Activated naive CD4-positive, alpha-beta T cell (primary cell): ENCODE data around the gene LRRC7.

ENCODE experiments used
- DNase-seq, 4 experiments: peaks; one replicate each; lab custom pipeline; 2025; lab: John Stamatoyannopoulos, UW

The LRRC7 gene

DNA sequence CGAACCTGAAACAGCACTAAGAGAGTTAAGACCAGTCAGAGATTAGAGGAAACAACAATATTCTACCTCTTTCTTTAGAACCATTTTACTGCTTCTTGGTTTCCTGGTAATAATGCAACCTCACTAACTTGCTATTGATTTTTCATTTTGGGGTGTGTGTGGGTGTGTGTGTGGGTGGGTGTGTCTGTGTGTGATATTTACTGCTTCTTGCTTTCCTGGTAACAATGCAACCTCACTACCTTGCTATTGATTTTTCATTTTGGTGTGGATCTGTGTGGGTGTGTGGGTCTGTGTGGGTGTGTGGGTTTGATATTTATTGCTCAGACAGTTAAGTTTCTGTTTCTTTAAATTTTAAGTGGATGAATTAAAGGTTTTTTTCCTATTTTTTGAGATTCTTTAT is 208.8 kb downstream of the LRRC7 start:
- DNase-seq, result no peak

DNA sequence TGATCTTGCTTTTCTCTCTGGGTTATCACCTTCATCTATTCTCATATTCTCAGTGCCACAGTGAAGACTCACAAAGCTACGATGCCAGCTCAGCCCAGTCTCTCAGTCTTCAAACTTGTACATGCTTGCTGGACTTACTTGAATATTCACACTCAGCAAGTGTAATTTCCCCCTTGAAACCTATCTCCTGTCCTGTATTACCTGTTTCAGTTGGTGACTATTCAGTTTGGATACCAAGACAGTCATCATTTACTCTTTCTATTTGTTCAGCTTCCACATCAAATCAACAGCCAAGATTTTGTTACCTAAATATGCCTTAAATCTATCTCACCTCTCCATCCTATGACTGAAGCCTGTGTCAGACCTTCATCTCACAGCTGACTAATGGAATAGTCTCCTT is 209.7 kb downstream of the LRRC7 start:
- DNase-seq, result no peak

DNA sequence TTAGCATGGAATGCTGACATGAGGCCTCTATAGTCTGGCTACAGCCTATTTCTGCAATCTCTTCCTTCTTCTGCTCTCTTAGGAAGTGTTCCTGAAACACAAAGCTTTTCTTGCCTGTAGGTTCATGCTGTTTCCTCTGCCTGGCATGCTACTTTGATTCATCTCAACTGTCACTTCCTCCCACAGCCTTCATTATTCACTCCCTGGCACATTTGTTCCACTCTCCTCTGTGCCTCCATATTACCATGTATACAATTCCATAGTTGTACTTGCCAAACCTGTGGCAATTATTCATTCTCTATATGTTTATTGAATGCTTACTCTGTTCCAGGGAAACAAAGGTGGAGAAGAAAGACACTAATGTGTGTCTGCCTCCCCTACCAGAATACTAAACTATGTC is 210.2 kb downstream of the LRRC7 start:
- DNase-seq, result no peak

DNA sequence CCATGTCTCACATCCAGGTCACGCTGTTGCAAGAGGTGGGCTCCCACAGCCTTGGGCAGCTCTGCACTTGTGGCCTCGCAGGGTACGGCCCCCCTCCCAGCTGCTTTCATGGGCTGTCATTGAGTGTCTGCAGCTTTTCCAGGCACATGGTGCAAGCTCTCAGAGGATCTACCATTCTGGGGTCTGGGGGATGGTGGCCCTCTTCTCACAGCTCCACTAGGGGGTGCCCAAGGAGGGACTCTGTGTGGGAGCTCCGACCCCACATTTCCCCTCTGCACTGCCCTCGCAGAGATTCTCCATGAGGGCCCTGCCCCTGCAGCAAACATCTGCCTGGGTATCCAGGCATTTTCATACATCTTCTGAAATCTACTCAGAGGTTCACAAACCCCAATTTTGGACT is 219.4 kb downstream of the LRRC7 start:
- DNase-seq, result no peak

DNA sequence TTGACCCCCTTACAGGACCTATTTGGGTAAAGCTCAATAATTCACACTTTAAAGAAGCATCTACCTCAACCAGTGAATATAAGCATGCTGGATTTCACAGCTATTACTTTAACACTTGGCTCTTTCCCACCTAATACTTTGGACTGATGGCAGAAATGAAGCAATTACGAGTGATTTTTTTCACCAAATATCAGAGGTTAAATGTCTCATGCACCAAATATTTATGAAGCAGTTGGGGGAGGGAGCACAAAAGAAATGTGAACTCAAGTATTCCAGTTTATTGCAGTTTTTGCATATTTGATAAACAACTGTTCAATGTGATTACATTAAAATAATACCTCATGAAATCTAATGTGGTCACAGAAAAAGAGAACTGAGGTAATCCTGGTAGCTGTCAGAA is 223.6 kb downstream of the LRRC7 start:
- DNase-seq, result no peak

DNA sequence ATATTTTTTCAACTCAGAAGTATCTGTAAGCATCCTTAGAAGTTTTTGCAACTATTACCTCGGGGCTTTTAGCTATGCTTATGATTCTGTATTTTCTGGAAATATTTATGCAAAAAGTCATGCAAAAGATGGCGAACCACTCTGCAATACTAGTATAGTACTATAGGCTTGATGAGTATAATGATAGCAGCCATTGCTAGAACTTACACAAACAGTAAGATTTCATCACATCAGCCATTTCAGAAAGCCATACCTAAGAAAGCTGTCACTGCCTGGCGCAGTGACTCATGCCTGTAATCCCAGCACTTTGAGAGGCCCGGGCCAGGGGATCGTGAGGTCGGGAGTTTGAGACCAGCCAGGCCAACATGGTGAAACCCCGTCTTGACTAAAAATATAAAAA is 227.1 kb downstream of the LRRC7 start:
- no peak for DNase-seq

DNA sequence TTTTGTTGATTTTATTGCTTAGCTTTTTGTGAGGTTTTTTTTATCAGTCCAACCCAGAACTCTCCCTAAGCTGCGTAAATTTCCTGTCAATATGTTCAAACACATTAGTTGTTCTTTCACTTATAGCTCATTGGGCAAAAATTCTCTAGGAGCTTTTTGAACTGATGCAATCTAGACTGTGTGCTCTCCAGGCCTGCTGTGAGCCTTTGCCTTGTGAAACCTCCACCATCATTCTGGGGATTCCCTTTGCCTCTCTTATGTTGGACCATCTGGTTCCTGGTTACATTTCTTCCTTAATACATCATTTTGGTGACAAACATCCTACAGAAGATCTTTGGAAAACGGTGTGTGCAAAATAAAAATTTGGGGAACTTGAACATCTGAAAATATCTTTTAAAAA is 247.2 kb downstream of the LRRC7 start:
- DNase-seq, result no peak

DNA sequence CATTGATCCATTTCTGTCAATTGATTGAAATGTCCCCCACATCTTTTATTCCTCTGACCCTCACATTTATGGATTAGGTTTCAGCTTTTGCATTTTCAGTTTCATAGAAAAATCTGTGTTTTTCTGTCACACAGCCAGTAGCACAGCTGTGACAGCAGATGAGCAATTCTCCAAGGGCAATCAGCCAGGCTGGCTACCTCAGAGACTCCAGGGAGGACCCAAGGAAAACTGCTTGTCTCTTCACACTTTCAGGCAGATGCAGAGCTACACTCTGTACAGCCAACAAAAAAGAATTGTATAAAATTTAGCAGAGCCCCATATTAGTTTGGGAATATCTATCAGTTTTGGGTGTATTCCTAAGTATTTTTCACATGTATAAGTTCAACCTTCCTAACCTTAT is 257.2 kb downstream of the LRRC7 start:
- no peak for DNase-seq

DNA sequence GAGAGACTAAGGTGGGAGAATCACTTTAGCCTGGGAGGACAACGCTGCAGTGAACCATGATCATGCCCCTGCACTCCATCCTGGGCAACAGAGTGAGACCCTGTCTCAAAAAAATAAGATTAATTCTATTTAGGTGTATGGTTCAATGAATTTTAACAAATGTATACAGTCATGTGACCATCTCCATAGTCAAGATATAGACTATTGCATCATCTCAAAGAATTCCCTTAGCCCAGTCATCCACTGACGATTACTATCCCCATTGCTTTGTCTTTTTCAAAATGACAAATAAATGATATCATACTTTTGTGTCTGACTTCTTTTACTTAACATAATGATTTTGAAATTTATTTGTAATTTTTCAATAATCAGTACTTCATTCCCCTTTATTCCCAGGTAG is 260.0 kb downstream of the LRRC7 start:
- DNase-seq, result no peak

DNA sequence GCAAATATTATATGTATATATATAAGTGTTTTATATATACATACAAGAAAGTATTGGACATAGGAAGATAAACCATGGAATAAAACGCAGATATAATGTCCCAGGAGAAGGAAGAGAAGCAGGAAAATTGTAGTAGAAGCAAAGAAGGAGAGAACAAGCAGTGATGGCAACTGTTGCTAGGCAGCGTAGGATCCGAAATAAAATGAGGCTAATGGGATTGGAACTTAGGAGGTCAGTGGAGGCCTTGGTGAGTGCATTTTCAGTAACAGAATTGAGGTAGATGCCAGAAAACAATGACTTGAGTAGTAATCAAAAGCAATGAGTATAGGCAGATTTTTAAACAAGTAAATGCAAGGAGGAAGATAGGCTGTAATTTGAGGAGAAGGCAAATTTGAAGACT is 265.8 kb downstream of the LRRC7 start:
- DNase-seq, result no peak

DNA sequence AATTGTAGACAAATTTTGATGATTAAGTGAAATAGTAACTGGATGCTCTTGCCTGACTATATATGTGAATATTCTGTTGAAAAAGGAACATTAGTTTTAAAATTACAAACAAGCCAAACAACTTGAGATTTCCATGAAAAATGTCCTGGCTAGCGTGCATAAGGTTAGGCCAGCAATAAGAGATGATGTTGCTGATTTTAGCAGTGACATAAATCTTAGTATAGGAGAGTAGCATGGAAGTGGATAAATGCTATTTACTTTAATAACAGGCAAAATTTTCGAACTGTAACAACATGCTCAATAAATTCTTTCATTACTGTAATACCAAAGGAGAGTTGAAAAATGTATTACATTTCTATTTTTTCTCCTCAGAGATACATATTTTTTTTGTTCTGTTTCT is 266.6 kb downstream of the LRRC7 start:
- DNase-seq, result no peak

DNA sequence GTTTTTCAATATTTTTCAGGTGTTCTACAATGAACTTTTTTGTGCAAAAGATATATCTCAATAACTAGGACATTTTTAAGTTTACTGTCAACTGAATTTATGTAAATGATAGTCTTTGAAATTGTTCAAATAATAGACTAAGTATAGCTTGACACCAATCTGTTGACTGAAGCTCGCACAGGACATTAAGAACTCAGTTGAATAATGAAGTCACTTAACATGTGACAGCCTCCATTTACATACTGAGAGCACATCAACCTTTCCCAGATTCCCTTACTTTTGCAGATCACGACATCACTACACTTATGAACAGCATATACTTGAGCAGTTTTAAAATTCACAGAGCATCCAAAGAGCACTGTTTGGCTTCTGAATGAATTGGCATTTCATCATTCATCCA is 268.2 kb downstream of the LRRC7 start:
- no peak for DNase-seq

DNA sequence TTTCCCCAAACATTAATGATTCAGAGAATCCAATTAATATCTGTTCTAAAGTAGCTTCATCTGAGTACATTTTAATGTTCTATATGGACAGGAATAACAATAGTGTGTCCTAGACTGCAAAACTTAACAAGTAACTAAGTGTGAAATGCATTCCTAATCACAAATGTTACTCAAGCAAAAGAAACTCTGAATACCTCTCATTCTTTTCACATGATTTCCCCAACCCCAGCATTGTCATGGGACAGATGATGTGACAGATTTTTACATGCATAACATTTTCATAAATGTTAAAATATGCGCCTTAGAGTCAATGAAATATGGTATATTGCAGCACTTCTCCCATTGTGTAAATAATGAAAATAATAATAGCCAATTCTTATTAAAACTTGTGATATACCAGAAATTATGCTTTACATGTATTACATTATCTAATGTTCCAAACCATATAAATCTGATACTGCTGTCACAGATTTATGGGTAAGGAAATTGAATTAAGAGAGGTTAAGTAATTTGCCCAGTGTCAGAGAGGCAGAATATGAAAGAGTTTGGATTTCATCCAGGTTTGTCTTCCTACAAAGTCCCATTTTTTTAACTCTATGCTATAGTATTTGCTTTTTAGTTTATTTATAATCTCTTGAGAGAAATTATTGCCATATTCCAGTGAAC is 269.4 kb downstream of the LRRC7 start:
- no peak for DNase-seq

DNA sequence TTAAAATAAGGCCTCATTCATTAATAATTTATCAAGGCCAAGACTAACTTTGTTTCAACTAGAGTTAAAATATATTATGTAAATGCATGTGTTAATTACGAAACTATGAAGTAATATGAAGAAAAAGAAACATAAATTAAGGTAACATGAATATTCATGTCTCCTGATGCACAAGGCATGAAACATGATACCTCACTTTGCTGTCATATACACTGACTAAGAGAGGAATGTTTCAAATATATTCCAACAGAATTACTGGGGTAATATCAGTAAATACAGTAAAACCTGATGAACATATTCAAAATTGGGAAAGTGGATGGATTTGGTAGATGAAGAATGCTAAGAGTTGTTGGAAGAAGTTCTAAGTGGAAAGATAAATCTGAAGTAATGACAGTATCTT is 274.6 kb downstream of the LRRC7 start:
- DNase-seq, result no peak

DNA sequence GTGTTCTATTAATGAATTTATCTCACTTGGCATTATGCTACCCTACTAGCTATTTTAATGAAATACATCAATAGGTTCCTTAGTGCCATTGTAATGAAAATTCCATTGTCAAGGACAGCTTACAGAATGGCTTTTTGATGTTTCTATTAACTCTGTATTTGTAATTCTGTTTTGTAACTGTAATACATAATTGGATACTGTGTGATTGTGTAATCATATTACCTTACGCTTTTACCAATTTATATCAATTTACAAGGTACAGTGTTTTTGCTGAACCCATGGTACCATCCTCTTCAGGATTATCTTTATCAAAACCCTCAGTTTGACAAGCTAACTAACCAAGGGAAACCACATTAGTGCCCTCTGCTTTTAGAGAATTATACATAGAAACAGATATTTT is 277.9 kb downstream of the LRRC7 start:
- DNase-seq, result no peak

DNA sequence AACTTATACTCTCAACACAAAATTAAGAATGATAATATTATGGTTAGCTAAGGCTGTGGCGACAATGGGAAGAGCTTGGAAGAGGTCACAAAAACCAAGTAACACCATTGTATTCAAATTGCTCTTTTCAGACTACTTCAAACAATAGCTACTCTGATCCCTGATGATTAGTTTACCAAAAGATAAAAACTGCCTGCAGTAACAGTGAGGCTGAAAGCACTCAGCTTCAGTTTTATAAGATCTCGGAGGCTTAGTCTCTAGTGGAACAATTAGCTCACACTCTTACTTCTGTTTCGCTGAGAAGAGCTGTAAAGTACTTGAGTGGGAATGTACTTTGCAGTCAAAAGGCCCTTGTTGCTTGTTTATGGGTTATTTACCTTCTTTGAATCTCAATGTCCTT is 278.5 kb downstream of the LRRC7 start:
- DNase-seq, result no peak

DNA sequence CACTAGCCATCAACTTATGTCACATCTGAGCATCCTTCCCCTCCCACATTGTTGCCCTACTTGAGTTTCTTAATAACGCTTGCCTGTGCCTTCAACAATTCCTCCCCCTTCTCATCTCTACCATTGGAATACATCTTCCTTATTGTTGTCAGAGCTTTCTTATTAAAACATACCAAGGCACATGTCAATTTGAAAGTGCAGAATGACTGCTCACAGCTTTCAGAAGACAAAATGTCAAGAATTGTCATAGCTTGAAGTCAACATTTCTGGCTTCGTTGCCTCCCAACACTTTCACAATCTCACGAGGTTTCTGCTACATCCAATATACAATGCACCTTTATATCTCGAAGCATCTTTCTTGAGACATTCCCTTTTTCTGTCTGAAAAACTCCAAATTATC is 279.9 kb downstream of the LRRC7 start:
- DNase-seq, result no peak

DNA sequence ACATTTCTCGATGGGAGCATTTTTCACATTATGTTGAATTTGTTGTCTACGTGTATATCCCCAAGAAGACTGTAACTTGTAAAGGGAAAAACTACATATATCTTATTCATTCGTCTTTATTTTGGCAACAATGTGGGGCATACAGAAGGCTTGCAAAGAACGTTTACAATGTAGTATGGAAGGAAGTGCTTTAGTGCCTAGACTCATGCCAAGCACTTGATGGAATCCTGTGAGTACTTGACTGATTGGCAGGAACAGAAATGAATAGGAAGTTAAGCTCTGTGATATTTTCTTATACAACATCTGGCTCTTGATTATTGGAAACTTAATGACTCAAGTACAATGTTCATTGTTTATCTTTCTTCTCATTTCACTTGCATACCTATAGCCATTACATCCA is 284.4 kb downstream of the LRRC7 start:
- DNase-seq, result no peak

DNA sequence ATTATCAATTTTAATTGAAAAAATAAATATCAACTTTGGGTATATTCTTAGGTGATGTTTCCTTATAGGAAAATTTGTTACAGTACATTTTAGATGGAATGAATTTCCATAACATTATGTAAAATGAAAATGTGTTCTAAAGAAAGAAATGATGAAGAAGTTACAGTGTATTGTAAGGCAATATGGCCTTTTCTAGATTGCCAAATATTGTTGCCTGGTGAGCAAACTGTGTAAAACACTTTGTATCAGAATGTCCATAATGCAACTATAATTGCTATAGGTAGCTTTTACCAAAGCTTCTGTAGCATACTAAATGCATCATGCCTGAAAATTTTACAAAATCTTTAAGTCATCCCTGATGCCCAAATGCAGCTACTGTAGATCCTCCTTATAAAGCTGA is 285.0 kb downstream of the LRRC7 start:
- no peak for DNase-seq

DNA sequence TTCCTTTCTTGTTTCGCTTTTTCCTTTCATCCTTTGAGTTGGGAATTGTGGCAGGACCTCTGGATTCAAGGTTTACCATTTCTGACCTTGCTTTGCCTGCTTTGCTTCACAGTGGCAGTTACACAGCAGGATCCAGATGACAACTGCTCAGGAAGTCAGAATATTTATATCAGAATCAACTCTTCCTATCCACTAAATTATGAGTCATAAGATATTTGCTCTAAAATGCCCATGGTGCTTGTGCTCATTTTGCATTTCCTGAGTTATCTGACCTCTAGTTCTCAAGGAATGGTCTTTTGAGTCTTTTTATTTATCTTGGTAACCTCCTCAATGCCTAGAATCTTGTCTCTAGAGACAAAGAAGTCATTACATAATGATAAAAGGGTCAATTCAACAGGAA is 290.8 kb downstream of the LRRC7 start:
- no peak for DNase-seq

DNA sequence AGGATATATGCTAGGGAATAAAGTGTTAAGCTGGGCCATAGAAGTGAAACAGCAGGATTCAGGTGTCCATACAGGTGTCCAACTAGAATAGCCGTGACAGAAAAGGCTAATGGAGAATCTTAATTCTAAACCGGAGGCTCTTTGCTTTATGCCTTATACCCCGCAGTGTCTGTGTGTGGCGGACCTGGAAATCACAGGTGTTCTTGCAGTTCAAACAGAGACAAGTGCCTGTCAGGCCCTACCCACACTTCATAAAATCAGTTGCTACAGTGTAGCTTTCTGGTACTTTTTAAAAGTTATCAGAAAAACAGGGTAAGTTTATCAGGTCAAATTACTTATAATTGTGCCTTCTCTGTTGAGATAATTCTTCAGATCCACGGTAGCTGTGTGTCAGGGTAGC is 293.9 kb downstream of the LRRC7 start:
- DNase-seq, result no peak

DNA sequence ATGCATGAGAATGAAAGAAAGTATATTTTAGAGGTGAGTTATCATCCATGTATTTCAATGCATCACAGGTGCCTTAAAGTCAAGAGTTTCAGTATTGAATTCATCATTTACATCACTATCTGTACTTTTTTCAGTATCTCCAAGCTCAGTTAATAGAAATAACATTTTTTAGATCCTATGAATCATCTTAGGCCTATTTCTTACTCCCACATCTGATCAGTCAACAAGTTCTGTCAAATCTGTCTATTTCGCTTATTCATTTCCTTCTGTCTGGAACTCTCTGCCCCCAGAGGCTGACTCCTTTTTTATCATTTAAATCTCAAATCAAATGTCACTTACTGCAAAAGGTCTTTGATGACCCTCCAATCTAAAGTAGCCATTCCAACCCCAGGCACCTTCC is 295.2 kb downstream of the LRRC7 start:
- no peak for DNase-seq

DNA sequence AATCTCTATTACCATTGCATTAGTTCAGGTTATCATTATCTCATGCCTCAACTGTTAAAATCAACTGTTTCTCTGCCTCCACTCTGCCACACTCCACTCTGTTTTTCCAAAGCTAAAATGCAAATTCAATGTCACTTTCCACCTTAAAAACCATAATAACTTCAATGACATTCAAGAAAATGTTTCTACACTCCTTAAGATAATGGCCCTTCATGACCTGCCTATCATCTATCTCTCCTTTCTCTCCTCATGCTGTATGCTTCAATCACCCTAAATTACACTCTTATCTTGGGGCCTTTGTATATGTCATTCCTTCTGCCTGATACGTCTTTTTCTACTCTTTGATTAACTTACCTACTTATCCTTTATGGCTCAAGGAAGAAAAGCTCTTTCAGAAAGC is 296.0 kb downstream of the LRRC7 start:
- no peak for DNase-seq

DNA sequence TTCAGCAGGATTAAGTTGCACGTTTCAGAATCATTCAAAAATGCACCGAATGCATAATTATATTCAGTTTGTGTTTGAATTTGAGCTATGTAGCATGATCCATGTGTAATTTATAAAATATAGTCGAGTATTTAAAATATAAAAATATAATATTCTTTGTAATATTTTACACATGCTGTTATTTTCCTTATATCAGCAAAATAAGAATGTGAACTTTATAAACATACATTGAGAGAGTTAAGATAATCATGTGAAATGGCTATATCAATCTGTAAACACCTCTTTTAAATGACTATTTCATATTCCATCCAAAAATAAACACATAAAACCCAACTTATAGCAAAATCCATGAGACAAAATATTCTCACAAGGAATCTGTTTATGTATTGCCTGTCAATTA is 303.7 kb downstream of the LRRC7 start:
- DNase-seq, result no peak

DNA sequence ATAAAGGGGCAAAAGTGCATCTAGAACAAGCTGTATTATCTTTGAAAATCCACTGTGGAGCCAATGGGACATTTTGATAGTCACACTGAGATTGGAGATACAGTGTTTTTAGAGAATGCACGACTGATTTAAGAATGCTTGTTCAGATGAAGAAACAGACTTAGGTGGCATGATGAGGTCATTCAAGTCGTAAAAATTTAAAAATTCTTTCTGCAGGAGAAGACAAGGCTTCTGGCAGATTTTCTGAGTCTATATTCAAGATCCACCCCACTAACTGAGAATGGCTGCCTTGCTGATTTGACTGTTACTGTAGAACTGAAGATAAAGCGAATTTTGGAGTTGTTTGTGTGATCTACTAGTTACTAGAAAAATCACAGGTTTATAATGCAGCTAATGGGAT is 310.6 kb downstream of the LRRC7 start:
- DNase-seq, result no peak
